ENCODE measurements around the gene MXI1. TPM values are rescaled to one million over a fixed set of nuclear protein-coding genes. Genes with fewer than 3 reads are reported as not detected.

MXI1 gene
- total RNA-seq, 2 donors from 2014 or later, result 31.3 to 55.4 TPM

DNA sequence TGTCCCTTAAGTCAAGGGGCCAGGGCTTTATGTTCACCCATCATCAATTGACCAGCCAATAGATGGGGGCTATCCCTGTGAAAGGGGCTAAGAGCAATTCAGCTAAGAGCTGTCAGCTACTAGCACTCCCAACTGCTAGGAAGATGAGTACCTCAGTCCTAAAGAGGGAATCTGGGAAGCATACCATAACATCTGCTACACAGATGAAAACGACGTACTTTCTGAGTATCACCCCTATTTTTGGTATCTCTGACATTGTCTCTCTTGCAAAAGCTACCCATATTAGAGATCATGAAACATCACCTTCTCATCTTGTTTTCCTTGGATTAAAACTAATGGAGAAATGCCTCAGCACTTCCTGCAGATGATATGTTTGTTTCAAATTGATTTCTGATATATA lies 104.8 kb downstream of the MXI1 start:
- Histone ChIP-seq H3K27me3 (ENCODE audit: control insufficient read depth, insufficient read depth, low read length, poor library complexity, severe bottlenecking) (no peaks in the 10 kb centered on the region), H3K4me3 (ENCODE audit: low read length) (no peak overlapping the region), H3K9ac (ENCODE audit: extremely low read depth, low read length, poor library complexity, severe bottlenecking) (no peak overlapping the region), H3K36me3 (ENCODE audit: control insufficient read depth, insufficient read depth, low read length) (no peaks in the 10 kb centered on the region), H3K27ac (ENCODE audit: low read depth, low read length) (no peak overlapping the region), H3K9me3 (ENCODE audit: control insufficient read depth, low read length) (no peaks in the 10 kb centered on the region), H3K4me1 (ENCODE audit: control insufficient read depth, insufficient read depth, low read length) (peaks cover 7% of the 10 kb centered on the region)
- 83 to 86% methylated on average over 2 of the region's 2 CpGs for WGBS, 2 experiments (ENCODE audit: insufficient coverage in 1 of 2, insufficient read length in 1 of 2)
- DNase-seq, result no peak
- Mint-ChIP-seq H3K4me1 (peaks cover 15% of the 10 kb centered on the region), H3K27ac (no peak overlapping the region), H3K27me3 (ENCODE audit: insufficient read depth) (no peaks in the 10 kb centered on the region), H3K36me3 (ENCODE audit: low read depth) (no peaks in the 10 kb centered on the region), H3K9me3 (no peaks in the 10 kb centered on the region), H3K4me3 (no peak overlapping the region)
- TF ChIP-seq, protein P1, sequence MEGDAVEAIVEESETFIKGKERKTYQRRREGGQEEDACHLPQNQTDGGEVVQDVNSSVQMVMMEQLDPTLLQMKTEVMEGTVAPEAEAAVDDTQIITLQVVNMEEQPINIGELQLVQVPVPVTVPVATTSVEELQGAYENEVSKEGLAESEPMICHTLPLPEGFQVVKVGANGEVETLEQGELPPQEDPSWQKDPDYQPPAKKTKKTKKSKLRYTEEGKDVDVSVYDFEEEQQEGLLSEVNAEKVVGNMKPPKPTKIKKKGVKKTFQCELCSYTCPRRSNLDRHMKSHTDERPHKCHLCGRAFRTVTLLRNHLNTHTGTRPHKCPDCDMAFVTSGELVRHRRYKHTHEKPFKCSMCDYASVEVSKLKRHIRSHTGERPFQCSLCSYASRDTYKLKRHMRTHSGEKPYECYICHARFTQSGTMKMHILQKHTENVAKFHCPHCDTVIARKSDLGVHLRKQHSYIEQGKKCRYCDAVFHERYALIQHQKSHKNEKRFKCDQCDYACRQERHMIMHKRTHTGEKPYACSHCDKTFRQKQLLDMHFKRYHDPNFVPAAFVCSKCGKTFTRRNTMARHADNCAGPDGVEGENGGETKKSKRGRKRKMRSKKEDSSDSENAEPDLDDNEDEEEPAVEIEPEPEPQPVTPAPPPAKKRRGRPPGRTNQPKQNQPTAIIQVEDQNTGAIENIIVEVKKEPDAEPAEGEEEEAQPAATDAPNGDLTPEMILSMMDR (conservative IDR thresholded peaks at IDR 0.05), result no peak

DNA sequence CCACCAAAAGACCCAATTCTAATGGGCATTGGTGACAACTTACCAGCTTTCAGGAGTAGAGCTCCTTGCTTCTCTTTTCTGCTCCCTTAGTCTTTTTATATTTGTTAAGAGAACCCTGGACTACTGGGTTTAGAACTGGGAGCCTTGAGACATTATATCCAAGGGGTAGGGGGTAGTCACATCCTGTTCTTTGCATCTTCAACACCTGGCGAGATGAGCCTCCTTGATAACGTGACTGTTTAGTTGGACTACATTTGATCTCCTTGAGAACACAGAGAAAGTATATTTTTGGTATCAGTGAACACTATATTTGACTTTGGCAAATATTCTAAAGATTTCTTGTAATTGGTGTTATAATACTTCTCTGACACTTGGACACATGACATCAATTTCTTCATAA lies 106.3 kb downstream of the MXI1 start:
- Mint-ChIP-seq H3K36me3 (ENCODE audit: low read depth) (no peaks in the 10 kb centered on the region), H3K9me3 (no peaks in the 10 kb centered on the region), H3K4me3 (no peak overlapping the region), H3K27ac (no peak overlapping the region), H3K4me1 (peaks cover 22% of the 10 kb centered on the region), H3K27me3 (ENCODE audit: insufficient read depth) (no peaks in the 10 kb centered on the region)
- Histone ChIP-seq H3K4me1 (ENCODE audit: control insufficient read depth, insufficient read depth, low read length) (peaks cover 12% of the 10 kb centered on the region), H3K27ac (ENCODE audit: low read depth, low read length) (no peak overlapping the region), H3K27me3 (ENCODE audit: control insufficient read depth, insufficient read depth, low read length, poor library complexity, severe bottlenecking) (no peaks in the 10 kb centered on the region), H3K4me3 (ENCODE audit: low read length) (no peak overlapping the region), H3K9me3 (ENCODE audit: control insufficient read depth, low read length) (no peaks in the 10 kb centered on the region), H3K36me3 (ENCODE audit: control insufficient read depth, insufficient read depth, low read length) (no peaks in the 10 kb centered on the region), H3K9ac (ENCODE audit: extremely low read depth, low read length, poor library complexity, severe bottlenecking) (no peak overlapping the region)
- DNase-seq, result no peak
- TF ChIP-seq, protein P1 (conservative IDR thresholded peaks at IDR 0.05), result no peak
- WGBS, 2 experiments (ENCODE audit: insufficient coverage in 1 of 2, insufficient read length in 1 of 2), result 90 to 100% methylated on average over 2 of the region's 2 CpGs

- peak; percentile 45 for DNase-seq
- Mint-ChIP-seq H3K27me3 (ENCODE audit: insufficient read depth) (no peaks in the 10 kb centered on the region), H3K4me3 (no peak overlapping the region), H3K9me3 (peaks cover 18% of the 10 kb centered on the region), H3K36me3 (ENCODE audit: low read depth) (peaks cover 2% of the 10 kb centered on the region), H3K4me1 (peaks cover 21% of the 10 kb centered on the region), H3K27ac (no peak overlapping the region)
- no peaks in the 10 kb centered on the region for H3K27me3 ChIP-seq (ENCODE audit: control insufficient read depth, insufficient read depth, low read length, poor library complexity, severe bottlenecking)
- H3K36me3 ChIP-seq (ENCODE audit: control insufficient read depth, insufficient read depth, low read length), result no peaks in the 10 kb centered on the region
- H3K27ac ChIP-seq (ENCODE audit: low read depth, low read length), result no peak overlapping the region
- no peak overlapping the region for H3K4me3 ChIP-seq (ENCODE audit: low read length)
- H3K4me1 ChIP-seq (ENCODE audit: control insufficient read depth, insufficient read depth, low read length), result peaks cover 11% of the 10 kb centered on the region
- peaks cover 27% of the 10 kb centered on the region for H3K9me3 ChIP-seq (ENCODE audit: control insufficient read depth, low read length)
- WGBS, 2 experiments (ENCODE audit: insufficient coverage in 1 of 2, insufficient read length in 1 of 2), result 92% methylated on average over 10 to 15 of the region's 15 CpGs
- H3K9ac ChIP-seq (ENCODE audit: extremely low read depth, low read length, poor library complexity, severe bottlenecking), result no peak overlapping the region
- TF ChIP-seq, protein P1 (conservative IDR thresholded peaks at IDR 0.05), result no peak
Measured at GRCh38 chr10:110317866-110318850, 110.8 kb downstream of the MXI1 start.
